WTC11 (cell line): ENCODE measurements around the gene STIMATE. TPM values are rescaled to one million over a fixed set of nuclear protein-coding genes. Genes with fewer than 3 reads are reported as not detected.

ENCODE experiments used
- ATAC-seq: fragments of 200-7000 bp; cut with Tn5 transposase; 2 replicates; pipeline ENCODE4 v1.10.0; 2021; ENCODE audit warnings: mild to moderate bottlenecking, moderate library complexity
- CTCF ChIA-PET: fragments of 300-600 bp; sonication (Branson Sonifier 250); formaldehyde crosslinking; loops from one replicate; lab custom pipeline; 2021; ENCODE audit warnings: antibody characterized with exemption; lab: Charles Lee
- POLR2A ChIA-PET: fragments of 350-600 bp; sonication (Branson Sonifier 250); formaldehyde crosslinking; loops from one replicate; lab custom pipeline; 2021; ENCODE audit warnings: antibody characterized with exemption; lab: Charles Lee
- DNase-seq: peaks from one replicate; pipeline ENCODE4 v3.0.0; 2021; ENCODE audit warnings: low spot score
- H3K27ac Mint-ChIP-seq: 2 replicates; pipeline ENCODE4 v1.8.0; 2021; ENCODE audit warnings: mixed read lengths
- H3K27me3 Mint-ChIP-seq: 2 replicates; pipeline ENCODE4 v1.8.0; 2021; ENCODE audit warnings: low read depth, mild to moderate bottlenecking, moderate library complexity, mixed read lengths
- H3K36me3 Mint-ChIP-seq: 2 replicates; pipeline ENCODE4 v1.8.0; 2021; ENCODE audit warnings: mixed read lengths
- H3K4me1 Mint-ChIP-seq: 2 replicates; pipeline ENCODE4 v1.8.0; 2022; ENCODE audit warnings: mixed read lengths
- H3K4me3 Mint-ChIP-seq: 2 replicates; pipeline ENCODE4 v1.8.0; 2021; ENCODE audit warnings: mild to moderate bottlenecking, moderate library complexity, mixed read lengths
- H3K9me3 Mint-ChIP-seq: 2 replicates; pipeline ENCODE4 v1.8.0; 2021; ENCODE audit warnings: mixed read lengths
- JAZF1 ChIP-seq: fragments of 250-450 bp; sonication (Bioruptor Pico); IDR thresholded peaks from 2 replicates; pipeline ENCODE4 v1.9.0; 2021; ENCODE audit warnings: moderate library complexity, mild to moderate bottlenecking, inconsistent platforms
- NFYB ChIP-seq: sonication (generic); formaldehyde crosslinking; conservative IDR thresholded peaks from 2 replicates; pipeline ENCODE4 v1.8.0; 2022; ENCODE audit warnings: low read depth, missing genetic modification reagents
- SMAD3 ChIP-seq: sonication (generic); formaldehyde crosslinking; IDR thresholded peaks from 2 replicates; pipeline ENCODE4 v1.8.0; 2022; ENCODE audit warnings: missing genetic modification reagents, mild to moderate bottlenecking, borderline replicate concordance
- TCF7 ChIP-seq: sonication (generic); formaldehyde crosslinking; IDR thresholded peaks from 2 replicates; pipeline ENCODE4 v1.8.0; 2022; ENCODE audit warnings: mild to moderate bottlenecking, low read depth, missing genetic modification reagents, moderate library complexity
- ZBTB21 ChIP-seq: sonication (generic); formaldehyde crosslinking; IDR thresholded peaks from 2 replicates; pipeline ENCODE4 v1.8.1; 2023; ENCODE audit warnings: mild to moderate bottlenecking, missing genetic modification reagents, borderline replicate concordance
- total RNA-seq: library from RNA; stranded (reverse); gene quantifications from 3 replicates; pipeline ENCODE4 v1.2.3, GENCODE V29; 2021
- TF ChIP-seq, protein P1 (sequence below): sonication (generic); formaldehyde crosslinking; IDR thresholded peaks from 2 replicates; pipeline ENCODE4 v1.8.1; 2023; ENCODE audit warnings: mild to moderate bottlenecking, missing genetic modification reagents, moderate library complexity
- TF ChIP-seq, protein P2 (sequence below): fragments of 250-450 bp; sonication (Bioruptor Pico); IDR thresholded peaks from 2 replicates; pipeline ENCODE4 v1.9.0; 2021; ENCODE audit warnings: mild to moderate bottlenecking, borderline replicate concordance
- TF ChIP-seq, protein P3 (sequence below): fragments of 250-450 bp; sonication (Bioruptor Pico); conservative IDR thresholded peaks from 2 replicates; pipeline ENCODE4 v1.9.0; 2021; ENCODE audit warnings: mild to moderate bottlenecking
- TF ChIP-seq, protein P4 (sequence below): sonication (generic); formaldehyde crosslinking; IDR thresholded peaks from 2 replicates; pipeline ENCODE4 v1.8.0; 2023; ENCODE audit warnings: mild to moderate bottlenecking, missing genetic modification reagents
- TF ChIP-seq, protein P5 (sequence below): sonication (generic); formaldehyde crosslinking; IDR thresholded peaks from 2 replicates; pipeline ENCODE4 v1.8.1; 2023; ENCODE audit warnings: mild to moderate bottlenecking, missing genetic modification reagents, moderate library complexity
- TF ChIP-seq, protein P6 (sequence below): sonication (generic); formaldehyde crosslinking; IDR thresholded peaks from 2 replicates; pipeline ENCODE4 v1.8.1; 2022; ENCODE audit warnings: missing genetic modification reagents, borderline replicate concordance
- TF ChIP-seq, protein P7 (sequence below): sonication (generic); formaldehyde crosslinking; IDR thresholded peaks from 2 replicates; pipeline ENCODE4 v1.8.1; 2022; ENCODE audit warnings: mild to moderate bottlenecking, missing genetic modification reagents, moderate library complexity, borderline replicate concordance

STIMATE gene
- total RNA-seq, 1 experiment from 2014 or later, result 35.5 TPM

DNA sequence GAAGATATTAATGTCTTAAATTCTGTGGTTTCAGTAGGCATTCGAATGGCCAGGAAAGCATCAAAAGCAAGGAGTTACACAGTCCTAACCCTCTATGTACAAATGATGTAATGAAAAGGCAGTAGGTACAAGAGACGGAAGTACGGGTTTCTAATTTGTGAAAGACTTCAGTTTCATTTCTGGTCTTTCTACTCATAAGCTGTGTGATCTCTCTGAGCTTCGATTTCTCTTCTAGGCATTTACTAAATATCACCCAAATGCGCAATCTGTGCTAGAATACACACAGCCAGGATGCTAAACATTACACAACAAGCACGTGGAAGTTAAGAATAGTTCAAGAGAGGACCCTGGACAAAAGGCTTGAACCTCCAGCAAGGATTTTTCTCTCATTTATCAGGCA, 17.9 kb upstream of the STIMATE start (continued):
- TF ChIP-seq JAZF1 (CRISPR knock-in tag), result no peak
- TF ChIP-seq, protein P1, sequence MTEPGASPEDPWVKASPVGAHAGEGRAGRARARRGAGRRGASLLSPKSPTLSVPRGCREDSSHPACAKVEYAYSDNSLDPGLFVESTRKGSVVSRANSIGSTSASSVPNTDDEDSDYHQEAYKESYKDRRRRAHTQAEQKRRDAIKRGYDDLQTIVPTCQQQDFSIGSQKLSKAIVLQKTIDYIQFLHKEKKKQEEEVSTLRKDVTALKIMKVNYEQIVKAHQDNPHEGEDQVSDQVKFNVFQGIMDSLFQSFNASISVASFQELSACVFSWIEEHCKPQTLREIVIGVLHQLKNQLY (CRISPR knock-in tag), result no peak
- TF ChIP-seq, protein P2, sequence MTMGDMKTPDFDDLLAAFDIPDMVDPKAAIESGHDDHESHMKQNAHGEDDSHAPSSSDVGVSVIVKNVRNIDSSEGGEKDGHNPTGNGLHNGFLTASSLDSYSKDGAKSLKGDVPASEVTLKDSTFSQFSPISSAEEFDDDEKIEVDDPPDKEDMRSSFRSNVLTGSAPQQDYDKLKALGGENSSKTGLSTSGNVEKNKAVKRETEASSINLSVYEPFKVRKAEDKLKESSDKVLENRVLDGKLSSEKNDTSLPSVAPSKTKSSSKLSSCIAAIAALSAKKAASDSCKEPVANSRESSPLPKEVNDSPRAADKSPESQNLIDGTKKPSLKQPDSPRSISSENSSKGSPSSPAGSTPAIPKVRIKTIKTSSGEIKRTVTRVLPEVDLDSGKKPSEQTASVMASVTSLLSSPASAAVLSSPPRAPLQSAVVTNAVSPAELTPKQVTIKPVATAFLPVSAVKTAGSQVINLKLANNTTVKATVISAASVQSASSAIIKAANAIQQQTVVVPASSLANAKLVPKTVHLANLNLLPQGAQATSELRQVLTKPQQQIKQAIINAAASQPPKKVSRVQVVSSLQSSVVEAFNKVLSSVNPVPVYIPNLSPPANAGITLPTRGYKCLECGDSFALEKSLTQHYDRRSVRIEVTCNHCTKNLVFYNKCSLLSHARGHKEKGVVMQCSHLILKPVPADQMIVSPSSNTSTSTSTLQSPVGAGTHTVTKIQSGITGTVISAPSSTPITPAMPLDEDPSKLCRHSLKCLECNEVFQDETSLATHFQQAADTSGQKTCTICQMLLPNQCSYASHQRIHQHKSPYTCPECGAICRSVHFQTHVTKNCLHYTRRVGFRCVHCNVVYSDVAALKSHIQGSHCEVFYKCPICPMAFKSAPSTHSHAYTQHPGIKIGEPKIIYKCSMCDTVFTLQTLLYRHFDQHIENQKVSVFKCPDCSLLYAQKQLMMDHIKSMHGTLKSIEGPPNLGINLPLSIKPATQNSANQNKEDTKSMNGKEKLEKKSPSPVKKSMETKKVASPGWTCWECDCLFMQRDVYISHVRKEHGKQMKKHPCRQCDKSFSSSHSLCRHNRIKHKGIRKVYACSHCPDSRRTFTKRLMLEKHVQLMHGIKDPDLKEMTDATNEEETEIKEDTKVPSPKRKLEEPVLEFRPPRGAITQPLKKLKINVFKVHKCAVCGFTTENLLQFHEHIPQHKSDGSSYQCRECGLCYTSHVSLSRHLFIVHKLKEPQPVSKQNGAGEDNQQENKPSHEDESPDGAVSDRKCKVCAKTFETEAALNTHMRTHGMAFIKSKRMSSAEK (CRISPR knock-in tag), result no peak
- TF ChIP-seq, all 79 proteins: peak for 0

DNA sequence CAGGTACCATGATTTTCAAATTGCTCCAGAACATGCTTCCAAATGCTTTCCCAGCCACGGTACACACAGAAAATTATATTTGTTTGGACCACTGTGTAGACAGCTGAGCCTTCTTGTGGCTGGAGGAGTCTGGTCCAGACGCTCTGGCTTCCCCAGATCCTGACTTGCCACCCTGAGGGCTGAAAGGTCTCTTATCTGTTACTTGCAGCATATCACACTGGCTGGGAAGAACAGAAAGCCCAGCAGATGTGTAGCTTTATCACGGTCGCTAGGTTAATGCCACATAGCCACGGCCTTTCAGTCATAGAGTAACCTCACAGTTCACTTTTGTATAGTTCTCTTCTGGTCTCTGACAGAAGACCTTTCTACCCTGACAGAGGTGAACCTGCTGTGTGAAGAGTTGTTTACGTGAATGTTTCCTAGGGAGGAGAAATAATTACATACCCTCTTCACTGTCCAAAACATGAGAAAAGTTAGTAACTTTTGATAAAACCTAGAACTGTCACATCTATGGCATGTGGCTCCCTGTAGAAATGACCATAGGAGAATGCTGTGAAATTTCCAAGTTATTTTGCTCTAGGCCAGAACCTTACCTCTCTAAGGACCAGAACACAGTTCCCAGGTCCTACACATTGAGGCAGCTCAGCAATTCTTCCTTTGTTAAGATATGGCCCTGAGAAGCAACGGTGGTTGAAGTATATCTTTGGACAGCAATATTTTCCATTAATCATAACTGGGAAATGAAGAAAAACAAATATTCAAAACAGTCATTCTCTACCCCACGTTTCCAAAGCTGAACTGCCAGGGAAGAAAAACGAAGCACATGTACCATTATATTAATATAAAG, 15.8 kb upstream of the STIMATE start:
- H3K9me3 Mint-ChIP-seq, result no peaks in the 10 kb centered on the region
- no peaks in the 10 kb centered on the region for H3K4me1 Mint-ChIP-seq
- no peak overlapping the region for H3K4me3 Mint-ChIP-seq
- peaks cover 7% of the 10 kb centered on the region for H3K36me3 Mint-ChIP-seq
- DNase-seq (no peak), ATAC-seq (no peak)
- ChIA-PET POLR2A (no interaction called here), CTCF (interaction anchor here (0.6 kb wide), 1 partner anchor 39 kb away, joined by 3 read pairs; no protein-coding TSS in a partner anchor)
- H3K27ac Mint-ChIP-seq, result no peak overlapping the region
- TF ChIP-seq NFYB (CRISPR knock-in tag) (no peak), ZBTB21 (CRISPR knock-in tag) (no peak)
- TF ChIP-seq, protein P3, sequence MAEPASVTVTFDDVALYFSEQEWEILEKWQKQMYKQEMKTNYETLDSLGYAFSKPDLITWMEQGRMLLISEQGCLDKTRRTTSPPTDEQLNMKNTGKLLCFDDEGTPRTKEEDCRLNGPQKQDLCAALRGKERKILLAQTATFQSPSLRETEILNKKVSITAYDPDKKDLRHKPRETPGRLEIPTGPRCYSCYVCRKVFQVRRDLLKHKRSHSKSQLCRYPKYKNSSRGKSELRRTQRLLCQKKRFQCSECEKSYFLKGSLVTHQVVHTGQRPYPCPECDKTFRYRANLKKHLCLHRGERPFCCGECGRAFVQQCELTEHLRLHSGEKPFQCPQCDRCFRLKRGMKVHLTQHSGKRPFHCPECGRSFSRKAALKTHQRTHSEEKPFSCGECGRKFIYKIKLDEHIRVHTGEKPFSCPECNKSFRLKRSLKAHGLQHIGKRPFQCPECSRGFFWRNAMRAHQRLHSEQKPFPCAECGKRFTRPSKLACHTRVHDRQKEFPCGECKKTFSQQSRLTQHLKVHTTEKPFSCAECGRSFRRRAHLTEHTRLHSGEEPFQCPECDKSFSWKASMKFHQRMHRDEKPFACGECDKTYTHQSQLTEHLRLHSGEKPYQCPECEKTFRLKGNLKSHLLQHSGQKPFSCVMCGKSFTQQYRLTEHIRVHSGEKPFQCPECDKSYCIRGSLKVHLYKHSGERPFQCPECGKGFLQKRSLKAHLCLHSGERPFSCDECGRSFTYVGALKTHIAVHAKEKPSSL (CRISPR knock-in tag), result no peak
- TF ChIP-seq, protein P4, sequence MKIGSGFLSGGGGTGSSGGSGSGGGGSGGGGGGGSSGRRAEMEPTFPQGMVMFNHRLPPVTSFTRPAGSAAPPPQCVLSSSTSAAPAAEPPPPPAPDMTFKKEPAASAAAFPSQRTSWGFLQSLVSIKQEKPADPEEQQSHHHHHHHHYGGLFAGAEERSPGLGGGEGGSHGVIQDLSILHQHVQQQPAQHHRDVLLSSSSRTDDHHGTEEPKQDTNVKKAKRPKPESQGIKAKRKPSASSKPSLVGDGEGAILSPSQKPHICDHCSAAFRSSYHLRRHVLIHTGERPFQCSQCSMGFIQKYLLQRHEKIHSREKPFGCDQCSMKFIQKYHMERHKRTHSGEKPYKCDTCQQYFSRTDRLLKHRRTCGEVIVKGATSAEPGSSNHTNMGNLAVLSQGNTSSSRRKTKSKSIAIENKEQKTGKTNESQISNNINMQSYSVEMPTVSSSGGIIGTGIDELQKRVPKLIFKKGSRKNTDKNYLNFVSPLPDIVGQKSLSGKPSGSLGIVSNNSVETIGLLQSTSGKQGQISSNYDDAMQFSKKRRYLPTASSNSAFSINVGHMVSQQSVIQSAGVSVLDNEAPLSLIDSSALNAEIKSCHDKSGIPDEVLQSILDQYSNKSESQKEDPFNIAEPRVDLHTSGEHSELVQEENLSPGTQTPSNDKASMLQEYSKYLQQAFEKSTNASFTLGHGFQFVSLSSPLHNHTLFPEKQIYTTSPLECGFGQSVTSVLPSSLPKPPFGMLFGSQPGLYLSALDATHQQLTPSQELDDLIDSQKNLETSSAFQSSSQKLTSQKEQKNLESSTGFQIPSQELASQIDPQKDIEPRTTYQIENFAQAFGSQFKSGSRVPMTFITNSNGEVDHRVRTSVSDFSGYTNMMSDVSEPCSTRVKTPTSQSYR (CRISPR knock-in tag), result no peak
- TF ChIP-seq, protein P5, sequence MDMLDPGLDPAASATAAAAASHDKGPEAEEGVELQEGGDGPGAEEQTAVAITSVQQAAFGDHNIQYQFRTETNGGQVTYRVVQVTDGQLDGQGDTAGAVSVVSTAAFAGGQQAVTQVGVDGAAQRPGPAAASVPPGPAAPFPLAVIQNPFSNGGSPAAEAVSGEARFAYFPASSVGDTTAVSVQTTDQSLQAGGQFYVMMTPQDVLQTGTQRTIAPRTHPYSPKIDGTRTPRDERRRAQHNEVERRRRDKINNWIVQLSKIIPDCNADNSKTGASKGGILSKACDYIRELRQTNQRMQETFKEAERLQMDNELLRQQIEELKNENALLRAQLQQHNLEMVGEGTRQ (CRISPR knock-in tag), result no peak
- H3K27me3 Mint-ChIP-seq, result no peaks in the 10 kb centered on the region

DNA sequence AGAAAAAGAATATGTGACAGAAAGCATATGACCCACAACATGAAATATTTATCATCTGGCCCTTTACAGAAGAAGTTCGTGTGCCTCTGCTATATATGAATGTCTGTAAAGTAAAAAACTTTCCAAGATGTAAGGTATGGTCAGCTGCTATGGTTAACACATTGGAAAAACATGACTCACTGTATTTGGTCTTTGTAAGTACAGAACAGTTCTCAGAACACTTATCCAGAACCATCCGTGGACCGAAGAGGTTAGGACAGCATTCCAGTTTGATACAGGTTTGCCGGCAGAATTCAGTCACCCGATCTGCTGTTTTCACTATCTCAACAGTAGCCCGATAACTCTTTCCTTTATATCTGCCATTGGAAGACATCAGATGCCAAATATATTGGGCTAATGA, 13.5 kb upstream of the STIMATE start:
- no peak for ATAC-seq
- POLR2A ChIA-PET, result no interaction called here
- no peak for DNase-seq
- TF ChIP-seq SMAD3 (CRISPR knock-in tag) (no peak), TCF7 (CRISPR knock-in tag) (no peak)
- TF ChIP-seq, protein P6, sequence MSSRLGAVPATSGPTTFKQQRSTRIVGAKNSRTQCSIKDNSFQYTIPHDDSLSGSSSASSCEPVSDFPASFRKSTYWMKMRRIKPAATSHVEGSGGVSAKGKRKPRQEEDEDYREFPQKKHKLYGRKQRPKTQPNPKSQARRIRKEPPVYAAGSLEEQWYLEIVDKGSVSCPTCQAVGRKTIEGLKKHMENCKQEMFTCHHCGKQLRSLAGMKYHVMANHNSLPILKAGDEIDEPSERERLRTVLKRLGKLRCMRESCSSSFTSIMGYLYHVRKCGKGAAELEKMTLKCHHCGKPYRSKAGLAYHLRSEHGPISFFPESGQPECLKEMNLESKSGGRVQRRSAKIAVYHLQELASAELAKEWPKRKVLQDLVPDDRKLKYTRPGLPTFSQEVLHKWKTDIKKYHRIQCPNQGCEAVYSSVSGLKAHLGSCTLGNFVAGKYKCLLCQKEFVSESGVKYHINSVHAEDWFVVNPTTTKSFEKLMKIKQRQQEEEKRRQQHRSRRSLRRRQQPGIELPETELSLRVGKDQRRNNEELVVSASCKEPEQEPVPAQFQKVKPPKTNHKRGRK (CRISPR knock-in tag), result no peak
- TF ChIP-seq, protein P4 (CRISPR knock-in tag), result no peak
- TF ChIP-seq, protein P7, sequence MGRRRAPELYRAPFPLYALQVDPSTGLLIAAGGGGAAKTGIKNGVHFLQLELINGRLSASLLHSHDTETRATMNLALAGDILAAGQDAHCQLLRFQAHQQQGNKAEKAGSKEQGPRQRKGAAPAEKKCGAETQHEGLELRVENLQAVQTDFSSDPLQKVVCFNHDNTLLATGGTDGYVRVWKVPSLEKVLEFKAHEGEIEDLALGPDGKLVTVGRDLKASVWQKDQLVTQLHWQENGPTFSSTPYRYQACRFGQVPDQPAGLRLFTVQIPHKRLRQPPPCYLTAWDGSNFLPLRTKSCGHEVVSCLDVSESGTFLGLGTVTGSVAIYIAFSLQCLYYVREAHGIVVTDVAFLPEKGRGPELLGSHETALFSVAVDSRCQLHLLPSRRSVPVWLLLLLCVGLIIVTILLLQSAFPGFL, result no peak

More for the DNA sequence above, 13.5 kb upstream of the STIMATE start:
- H3K9me3 Mint-ChIP-seq, result no peaks in the 10 kb centered on the region
- no peak overlapping the region for H3K4me3 Mint-ChIP-seq
- H3K27ac Mint-ChIP-seq, result no peak overlapping the region
- H3K36me3 Mint-ChIP-seq, result no peaks in the 10 kb centered on the region
- H3K4me1 Mint-ChIP-seq, result no peaks in the 10 kb centered on the region
- H3K27me3 Mint-ChIP-seq, result no peaks in the 10 kb centered on the region
- CTCF ChIA-PET, result no interaction called here
